Measurements from ENCODE around the gene ELANE.

DNA sequence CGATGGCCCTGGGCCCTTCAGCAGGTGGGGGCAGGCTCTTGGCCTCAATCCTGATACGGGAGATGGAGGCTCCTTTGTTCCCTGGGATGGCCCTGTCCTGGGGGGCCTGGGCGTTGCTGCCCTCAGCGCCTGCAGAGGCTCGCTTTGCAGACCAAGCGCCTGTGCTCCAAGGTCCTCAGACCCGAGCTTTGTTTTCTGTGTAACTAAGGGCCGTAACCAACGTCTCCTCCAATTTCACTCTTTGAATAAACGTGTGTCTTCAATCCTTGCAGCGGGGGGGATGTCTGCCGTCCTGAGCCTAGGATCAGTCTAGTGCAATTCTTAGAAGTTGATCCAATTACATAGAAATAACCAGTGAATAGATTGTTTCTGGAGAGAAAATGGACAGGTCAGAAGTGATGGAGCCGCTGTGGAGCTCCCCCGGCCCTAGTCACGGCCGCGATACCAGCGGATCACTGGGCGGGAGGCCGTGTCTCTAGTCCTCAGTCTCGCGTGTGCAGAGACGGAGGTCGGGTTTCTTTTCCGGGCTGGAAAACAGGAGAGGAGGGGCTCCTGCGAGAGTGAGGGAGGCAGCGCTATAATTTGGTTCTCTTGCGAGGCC is 49.5 kb upstream of the ELANE start:
- TF ChIP-seq CTCF (conservative IDR thresholded peaks at IDR 0.05; ENCODE audit: low read length) (no peak), EZH2phosphoT487 (IDR thresholded peaks at IDR 0.05; ENCODE audit: borderline replicate concordance, low read depth, low read length) (no peak)

All from OCI-LY7 (cell line).